Measurements from ENCODE around the gene TMEM106B. TPM values are rescaled to one million over a fixed set of nuclear protein-coding genes. Genes with fewer than 3 reads are reported as not detected.

TMEM106B gene
- total RNA-seq, 1 experiment from 2014 or later: 33.1 TPM

DNA sequence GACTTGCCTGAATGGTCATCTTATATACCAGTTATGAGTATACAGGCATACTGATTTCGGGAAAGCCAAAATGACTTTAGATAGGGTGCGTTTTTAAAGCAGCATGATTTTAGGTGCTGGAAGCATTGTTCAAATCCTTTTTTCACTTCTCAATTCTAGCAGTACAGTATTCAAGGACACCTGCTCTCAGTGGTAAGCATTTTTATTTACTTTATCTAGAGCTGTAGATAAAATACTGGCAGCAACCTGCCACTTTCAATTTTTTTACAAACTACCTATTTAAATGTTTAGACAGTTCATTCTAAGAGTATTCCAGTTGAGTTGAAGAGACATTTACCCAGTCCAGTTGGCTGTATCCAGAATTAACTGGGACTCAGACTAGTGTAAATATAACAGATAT, 33.6 kb downstream of the TMEM106B start (continued):
- no peak for TF ChIP-seq EZH2phosphoT487 (IDR thresholded peaks at IDR 0.05; ENCODE audit: borderline replicate concordance)

DNA sequence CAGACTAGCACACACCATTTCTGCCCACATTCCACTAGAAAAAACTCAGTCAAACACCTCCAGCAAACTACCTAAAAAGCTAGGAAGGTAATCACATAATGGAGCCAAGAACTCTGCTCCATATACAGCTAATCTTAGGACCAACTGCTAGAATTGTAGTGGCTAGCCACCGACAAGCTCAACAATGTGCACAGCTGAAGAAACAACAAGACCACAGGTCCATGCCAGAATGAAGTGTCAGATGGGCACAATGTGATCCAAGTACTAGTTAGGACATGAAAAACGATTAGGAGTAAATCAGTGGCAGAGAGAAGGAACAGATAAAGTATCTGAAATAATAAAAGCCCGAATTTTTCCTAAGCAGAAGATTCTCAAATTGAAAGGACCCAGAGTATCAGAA, 38.6 kb downstream of the TMEM106B start:
- Histone ChIP-seq H3K9me2 (ENCODE audit: insufficient read depth) (no peaks in the 10 kb centered on the region), H3K9ac (ENCODE audit: low read length) (no peak overlapping the region), H3K27me3 (ENCODE audit: insufficient read depth, low read length) (no peaks in the 10 kb centered on the region), H3K79me2 (ENCODE audit: insufficient read depth, low read length) (no peaks in the 10 kb centered on the region), H3K4me2 (ENCODE audit: low read length) (no peak overlapping the region), H3K4me1 (ENCODE audit: control insufficient read depth in 1 of 2, insufficient read depth in 2 of 2, low read length in 2 of 2) (no peaks in the 10 kb centered on the region), H4K20me1 (ENCODE audit: insufficient read depth) (no peaks in the 10 kb centered on the region), H3K36me3 (ENCODE audit: control insufficient read depth in 1 of 2, insufficient read depth in 2 of 2, low read length in 2 of 2) (no peaks in the 10 kb centered on the region), H3K4me3 (replicated peaks in 1 of 2; ENCODE audit: low read depth in 1 of 2, low read length in 2 of 2) (no peak overlapping the region), H3K9me3 (ENCODE audit: control insufficient read depth in 1 of 2, insufficient read depth in 1 of 2, low read depth in 1 of 2, low read length in 2 of 2) (no peaks in the 10 kb centered on the region), H2AFZ (ENCODE audit: low read depth, low read length, poor library complexity, severe bottlenecking) (no peak overlapping the region), H3K27ac (ENCODE audit: low read depth, low read length) (no peak overlapping the region)
- ChIA-PET RAD21 (ENCODE audit: low non-redundant PET in 1 of 2, low total read pairs in 2 of 2, uncharacterized antibody in 2 of 2, unreplicated experiment in 2 of 2) (no interaction called here), CTCF (no interaction called here), POLR2A (no interaction called here)
- TF ChIP-seq SP1 (IDR thresholded peaks at IDR 0.05; ENCODE audit: low read depth) (no peak), CEBPB (IDR thresholded peaks at IDR 0.05; ENCODE audit: low read depth) (no peak), POLR2AphosphoS5 (IDR thresholded peaks at IDR 0.05; ENCODE audit: low read depth, low read length) (no peak), EGR1 (IDR thresholded peaks at IDR 0.05; ENCODE audit: low read depth) (no peak), SIN3A (IDR thresholded peaks at IDR 0.05; ENCODE audit: low read depth) (no peak)
- TF ChIP-seq, protein P1, sequence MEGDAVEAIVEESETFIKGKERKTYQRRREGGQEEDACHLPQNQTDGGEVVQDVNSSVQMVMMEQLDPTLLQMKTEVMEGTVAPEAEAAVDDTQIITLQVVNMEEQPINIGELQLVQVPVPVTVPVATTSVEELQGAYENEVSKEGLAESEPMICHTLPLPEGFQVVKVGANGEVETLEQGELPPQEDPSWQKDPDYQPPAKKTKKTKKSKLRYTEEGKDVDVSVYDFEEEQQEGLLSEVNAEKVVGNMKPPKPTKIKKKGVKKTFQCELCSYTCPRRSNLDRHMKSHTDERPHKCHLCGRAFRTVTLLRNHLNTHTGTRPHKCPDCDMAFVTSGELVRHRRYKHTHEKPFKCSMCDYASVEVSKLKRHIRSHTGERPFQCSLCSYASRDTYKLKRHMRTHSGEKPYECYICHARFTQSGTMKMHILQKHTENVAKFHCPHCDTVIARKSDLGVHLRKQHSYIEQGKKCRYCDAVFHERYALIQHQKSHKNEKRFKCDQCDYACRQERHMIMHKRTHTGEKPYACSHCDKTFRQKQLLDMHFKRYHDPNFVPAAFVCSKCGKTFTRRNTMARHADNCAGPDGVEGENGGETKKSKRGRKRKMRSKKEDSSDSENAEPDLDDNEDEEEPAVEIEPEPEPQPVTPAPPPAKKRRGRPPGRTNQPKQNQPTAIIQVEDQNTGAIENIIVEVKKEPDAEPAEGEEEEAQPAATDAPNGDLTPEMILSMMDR (IDR thresholded peaks at IDR 0.05 in 2 of 3, conservative IDR thresholded peaks at IDR 0.05 in 1 of 3; ENCODE audit: borderline replicate concordance in 1 of 3, insufficient read depth in 1 of 3, low read depth in 2 of 3, low read length in 2 of 3): no peak
- TF ChIP-seq, protein P2, sequence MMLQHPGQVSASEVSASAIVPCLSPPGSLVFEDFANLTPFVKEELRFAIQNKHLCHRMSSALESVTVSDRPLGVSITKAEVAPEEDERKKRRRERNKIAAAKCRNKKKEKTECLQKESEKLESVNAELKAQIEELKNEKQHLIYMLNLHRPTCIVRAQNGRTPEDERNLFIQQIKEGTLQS (IDR thresholded peaks at IDR 0.05): no peak
- DNase-seq (ENCODE audit: low read depth, low spot score) (no peak), ATAC-seq (no peak)
- no TSS peak for BruUV-seq (replicated peaks)
- intact Hi-C loops (cut with micrococcal nuclease): no loop called here

Measured in HCT116 (cell line).